HG02870 (cell line): ENCODE results near the gene PDSS1.
A peak's percentile ranks its signal among the peaks of the same experiment; 100 is the strongest.
"Not testable (repeated sequence)": the region's sequence is repeated elsewhere in the genome, so short reads cannot be mapped to it uniquely, and the experiment has no call there.

Experiments used
- ATAC-seq: cut with Tn5 transposase; IDR thresholded peaks from one replicate; pipeline ENCODE4 v1.9.1; 2021; ENCODE audit warnings: mild to moderate bottlenecking, moderate library complexity; ENCODE audit not compliant: unreplicated experiment

PDSS1 gene

DNA sequence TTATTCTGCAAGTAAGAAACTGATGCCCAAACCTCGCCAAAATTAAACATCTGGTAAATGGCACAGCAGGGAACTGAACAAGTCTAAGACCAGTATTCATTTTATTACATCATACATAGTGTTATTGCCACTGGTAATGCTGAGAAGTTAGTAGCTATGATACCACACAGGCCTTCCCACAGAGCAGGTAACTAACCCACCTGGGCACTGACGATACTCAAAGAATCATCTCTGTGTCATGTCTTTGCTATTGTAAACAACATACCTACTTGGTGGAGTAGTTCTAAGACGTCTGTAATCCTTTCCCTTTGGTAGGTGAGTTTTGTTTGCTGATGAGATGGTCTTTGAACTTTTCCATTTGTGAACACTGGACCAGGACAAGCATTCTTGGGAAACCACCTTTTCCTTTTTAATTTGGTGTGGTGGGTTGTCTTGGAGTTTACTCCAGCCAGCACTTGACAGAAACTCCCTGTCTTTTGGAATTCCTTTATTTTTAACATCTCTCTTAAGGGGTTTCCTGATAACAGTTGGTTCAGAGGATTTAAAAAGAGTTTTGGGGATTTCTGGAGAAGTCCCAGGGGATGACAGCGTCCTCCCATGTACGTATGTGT is 40.9 kb downstream of the PDSS1 start:
- no peak for ATAC-seq

DNA sequence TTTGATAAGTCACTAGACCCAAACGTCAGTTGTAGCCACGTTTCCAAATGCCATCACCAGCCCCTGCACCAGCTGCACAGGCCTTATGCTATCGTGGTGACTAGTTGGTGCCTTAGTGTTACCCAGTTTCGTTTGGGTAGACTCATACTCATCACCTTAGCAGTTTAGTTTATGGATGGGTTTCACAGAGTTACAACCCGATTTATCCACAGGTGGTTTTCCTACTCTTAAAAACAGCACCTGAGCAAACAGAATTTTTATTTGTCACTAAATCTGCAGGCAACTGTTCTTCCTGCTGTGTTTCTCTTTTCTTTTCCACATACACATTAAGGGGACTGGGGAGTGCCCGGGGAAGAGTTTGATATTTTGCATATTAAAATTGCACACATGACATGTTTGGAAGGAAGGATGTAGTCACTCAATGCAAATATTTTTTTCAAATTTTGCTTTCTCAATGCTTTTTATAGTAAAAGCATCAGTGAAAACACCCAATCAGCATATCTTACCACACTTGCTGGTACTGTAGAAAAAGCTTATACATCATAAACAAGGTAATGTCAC is 41.6 kb downstream of the PDSS1 start:
- ATAC-seq: no peak

DNA sequence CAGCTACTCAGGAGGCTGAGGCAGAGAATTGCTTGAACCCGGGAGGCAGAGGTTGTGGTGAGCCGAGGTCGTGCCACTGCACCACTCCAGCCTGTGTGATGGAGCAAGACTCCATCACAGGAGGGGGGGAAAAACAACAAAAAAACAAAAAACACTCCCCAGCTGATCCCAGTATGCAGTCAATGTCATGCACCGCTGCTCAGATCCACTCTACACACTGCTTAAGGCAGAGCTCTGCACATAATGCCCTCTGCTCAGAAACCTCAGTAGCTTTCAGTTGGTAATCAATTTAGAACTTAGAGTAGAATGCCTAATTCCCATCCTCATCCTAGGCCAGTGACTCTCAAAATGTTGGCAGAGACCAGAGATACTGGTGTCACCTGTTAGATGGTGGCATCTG is 43.9 kb downstream of the PDSS1 start:
- no peak for ATAC-seq

DNA sequence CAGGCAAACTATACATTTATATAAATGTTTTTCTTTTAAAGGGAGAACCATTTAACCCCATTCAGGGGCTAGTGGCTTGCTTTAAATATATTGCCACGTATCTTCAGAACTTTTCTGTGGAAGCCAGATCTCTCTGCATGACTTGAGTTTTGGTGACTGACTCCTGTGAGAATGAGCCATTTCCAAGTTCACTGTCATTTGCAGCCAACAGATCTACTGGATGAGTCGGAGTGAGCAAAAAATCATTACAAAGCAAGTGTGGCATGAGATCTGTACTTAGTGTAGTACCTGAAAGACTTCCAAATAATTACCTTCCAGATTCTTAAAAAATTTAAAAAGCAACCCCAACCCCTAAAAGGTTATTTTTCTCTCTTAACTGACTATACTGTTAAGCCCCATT is 45.6 kb downstream of the PDSS1 start:
- ATAC-seq: no peak

DNA sequence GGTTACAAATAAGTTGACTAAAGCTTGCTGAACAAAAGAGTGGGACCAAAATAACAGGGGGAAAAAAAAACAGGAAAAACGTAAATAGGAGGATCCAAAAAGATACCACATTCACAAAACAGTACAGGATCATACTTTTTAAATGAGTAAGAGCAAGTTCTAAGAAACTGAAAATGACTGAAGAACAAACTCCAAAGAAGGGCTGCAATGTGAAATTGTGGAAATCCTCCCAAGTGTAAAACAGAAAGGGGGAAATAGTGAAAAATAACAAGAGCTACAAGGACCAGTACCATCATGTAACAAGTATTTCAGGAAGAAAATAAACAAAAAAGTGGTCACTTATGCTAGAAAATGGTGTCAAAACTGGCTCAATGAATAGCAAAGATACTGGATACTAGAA is 46.3 kb downstream of the PDSS1 start:
- no peak for ATAC-seq

DNA sequence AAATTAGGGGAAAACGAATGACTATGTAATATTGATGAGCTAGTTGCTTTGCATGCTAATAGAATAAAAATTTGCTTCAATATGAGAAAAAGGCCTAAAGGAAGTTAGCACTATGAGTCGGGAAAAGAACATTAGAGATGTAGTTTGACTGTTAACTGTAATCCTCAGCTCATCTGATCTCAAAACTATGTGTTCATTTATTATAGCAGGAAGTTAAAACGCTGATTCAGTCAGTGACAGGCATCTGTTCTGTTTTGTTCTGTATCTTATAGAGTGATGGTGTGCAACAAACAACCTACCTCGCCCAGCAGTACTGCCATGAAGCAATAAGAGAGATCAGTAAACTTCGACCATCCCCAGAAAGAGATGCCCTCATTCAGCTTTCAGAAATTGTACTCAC is 48.6 kb downstream of the PDSS1 start:
- ATAC-seq: no peak

DNA sequence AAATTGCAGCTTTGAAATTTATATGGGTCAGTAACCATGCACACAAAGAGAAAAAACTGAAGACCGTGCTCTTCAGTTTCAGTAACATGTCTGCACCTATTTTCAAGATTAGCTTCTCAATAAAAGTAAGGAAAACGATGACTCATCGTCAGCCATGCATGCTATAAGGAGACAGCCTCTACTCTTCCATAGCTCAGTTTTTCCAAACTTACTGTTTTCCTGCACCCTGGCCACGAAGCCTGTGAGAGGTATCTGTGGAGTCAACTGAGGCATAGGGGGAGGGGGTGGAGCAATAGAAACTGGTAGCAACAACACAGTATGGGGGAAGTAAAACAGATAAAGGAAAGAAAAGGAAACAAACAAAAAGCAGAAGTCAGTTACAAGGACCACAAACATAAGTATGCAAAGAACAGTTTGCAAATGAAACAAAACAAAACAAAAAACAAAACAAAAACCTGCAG is 58.0 kb downstream of the PDSS1 start:
- ATAC-seq: peak; percentile 90

DNA sequence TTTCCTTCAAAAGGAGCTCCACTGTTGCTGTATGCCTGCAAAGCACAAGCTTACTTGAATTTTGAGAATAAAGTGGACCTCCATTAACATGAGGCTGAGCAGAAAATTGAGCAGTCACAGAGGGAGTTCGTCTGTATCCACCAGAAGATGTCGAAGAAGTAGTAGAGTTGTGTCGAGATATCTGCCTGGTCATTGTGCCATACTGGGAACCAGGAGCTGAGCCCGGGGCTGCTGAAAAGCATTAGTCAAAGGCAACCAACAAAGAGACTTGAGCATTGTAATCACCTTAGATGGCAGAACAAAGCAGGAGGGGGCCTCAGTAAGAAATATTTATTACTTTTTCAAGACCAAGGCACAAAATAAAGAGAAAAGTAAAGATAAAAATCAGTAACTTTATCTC is 61.5 kb downstream of the PDSS1 start:
- no peak for ATAC-seq

DNA sequence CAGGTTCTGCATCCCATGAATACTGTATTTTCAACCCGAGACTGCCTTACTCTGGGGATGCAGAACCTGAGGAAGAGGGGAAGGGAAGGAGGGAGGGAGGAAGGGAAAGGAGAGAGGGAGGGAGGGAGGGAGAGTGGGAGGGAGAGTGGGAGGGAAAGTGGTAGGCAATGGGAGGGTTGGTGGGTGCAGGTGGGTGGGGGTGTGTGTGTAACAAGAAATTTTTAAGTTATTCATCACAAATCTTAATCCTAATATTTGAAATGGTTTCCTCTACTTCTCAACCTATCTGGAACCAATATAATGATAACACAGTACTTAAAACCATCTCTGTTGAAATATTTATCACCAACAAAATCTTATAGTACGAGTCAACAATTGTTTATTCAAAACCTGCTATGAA is 68.0 kb downstream of the PDSS1 start:
- no peak for ATAC-seq

DNA sequence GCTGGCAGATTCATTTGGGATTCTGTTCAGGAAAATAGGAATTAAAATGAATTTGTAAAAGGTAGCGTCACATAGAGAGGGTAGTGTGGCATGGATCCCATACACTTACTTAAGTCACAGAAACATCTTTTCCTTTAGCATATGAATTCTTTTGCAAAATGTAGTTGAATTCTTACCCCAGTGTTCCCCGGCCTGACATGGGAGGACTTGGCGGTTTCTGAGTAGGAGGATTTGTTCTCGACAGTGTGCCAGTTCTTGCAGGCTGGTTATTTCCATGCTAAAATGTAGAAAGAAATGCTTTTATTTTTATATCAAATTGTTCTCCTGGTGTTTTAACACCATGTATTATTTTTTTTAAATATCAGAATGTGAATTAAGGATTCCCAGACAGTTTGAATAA is 72.6 kb downstream of the PDSS1 start:
- no peak for ATAC-seq

DNA sequence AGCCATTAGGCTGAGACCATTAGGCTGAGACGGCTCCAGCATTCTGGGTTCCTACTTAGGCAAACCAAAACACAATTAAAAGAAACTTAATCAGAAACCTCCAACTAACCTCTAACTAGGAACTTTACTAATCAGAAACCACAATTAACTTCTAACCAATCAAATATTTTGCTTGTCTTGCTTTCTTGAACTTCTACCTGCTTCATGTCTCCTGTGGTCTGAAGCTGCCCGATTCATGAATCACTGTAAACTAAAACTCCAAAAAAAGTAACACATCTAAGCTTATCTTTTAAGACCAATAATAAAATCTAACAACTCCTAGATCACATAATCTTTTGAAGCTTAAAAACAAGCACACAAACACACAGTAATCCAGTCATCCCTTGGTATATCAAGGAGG is 76.1 kb downstream of the PDSS1 start:
- ATAC-seq: no peak

DNA sequence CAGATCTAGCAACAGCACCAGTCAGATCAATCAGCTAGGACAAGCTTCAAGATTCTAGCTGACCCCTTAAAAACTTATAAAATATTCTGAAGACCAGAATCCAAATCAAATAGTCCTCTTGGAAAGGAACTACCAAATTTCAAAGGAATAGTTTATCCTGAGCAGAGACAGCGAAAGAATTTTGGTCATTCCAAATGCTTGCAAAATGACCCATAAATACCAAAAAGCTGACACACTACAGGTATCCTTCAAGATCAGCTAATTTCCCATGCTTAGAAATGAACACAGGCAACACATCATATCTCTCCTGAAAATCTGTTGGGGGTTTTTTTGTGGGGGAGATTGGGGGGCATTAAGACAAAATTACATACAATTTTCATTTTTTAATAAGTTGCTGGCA is 78.8 kb downstream of the PDSS1 start:
- ATAC-seq: no peak

DNA sequence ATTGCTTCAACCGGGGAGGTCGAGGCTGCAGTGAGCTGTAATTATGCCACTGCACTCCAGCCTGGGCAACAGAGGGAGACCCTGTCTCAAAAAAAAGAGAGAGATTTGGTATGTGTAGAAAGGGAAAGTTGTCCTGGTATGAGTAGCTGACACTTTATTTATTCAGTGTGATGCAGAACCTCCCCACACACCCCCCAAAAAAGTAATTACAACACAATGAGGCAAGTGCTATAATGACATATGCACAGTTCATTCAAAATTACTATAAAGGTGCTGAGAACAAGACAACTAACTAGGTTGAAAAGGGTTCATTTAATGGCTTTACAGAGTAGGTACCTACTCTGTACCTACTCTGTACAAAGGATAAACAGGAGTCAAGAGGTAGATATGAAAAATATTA is 80.2 kb downstream of the PDSS1 start:
- ATAC-seq: no peak

DNA sequence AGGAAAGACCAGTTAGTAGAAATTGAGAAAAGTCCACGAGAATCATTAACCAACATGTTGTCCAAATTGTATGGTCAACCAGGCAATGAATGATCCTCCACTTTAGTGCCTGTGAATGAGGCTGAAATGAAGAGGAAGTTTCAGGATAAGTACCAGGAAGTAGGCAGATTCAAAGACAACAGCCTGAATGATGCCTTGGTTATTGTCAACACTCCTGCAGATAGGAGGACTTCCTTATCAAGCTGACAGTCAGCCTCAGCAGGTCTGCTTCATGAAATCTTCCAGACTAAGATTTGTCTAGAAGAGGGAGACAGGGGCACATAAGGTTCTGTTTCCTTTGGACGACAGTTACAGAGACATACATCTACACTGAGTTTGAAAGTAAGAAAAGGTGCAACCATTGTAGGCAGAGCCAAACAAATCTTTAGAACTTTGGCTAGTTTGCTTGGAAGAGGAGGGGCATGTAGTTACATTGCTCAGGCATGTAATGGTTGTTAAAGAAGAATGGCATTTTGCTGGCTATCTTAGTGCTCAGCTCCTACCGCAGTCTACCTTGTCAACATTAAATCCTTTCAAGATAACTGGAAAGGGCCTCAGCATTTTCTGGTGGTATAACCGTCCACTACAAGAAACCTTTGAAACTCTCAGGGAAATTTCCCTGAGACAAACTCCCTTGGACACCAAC is 81.8 kb downstream of the PDSS1 start:
- ATAC-seq: no peak

DNA sequence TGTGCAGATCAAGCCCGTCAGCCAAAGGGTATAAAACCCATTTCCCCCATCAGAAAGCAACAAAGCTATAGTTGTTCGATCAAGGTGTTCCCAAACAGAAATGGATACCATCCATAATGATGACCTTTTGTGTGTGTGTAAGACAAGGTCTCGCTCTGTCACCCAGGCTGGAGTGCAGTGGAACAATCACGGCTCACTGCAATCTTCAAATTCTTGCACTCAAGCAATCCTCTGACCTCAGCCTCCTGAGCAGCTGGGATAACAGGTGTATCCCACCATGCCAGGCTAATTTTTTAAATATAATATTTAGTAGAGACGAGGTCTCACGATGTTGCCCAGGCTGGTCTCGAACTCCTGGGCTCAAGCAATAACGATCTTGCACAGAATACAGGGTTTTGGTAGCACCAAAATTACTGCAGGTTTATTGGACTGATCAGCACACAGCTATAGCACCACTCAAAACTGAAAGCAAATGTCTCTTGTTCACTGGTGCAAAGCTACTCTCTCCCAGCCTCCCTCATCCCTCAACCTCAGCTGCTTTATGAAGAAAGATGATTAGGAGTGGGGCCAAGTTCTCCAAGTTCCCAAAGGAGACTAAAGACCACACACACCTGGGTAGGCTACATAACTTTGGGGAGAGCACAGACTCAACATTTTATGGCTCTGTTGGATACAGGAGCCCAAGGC is 82.7 kb downstream of the PDSS1 start:
- peak; percentile 26 for ATAC-seq

DNA sequence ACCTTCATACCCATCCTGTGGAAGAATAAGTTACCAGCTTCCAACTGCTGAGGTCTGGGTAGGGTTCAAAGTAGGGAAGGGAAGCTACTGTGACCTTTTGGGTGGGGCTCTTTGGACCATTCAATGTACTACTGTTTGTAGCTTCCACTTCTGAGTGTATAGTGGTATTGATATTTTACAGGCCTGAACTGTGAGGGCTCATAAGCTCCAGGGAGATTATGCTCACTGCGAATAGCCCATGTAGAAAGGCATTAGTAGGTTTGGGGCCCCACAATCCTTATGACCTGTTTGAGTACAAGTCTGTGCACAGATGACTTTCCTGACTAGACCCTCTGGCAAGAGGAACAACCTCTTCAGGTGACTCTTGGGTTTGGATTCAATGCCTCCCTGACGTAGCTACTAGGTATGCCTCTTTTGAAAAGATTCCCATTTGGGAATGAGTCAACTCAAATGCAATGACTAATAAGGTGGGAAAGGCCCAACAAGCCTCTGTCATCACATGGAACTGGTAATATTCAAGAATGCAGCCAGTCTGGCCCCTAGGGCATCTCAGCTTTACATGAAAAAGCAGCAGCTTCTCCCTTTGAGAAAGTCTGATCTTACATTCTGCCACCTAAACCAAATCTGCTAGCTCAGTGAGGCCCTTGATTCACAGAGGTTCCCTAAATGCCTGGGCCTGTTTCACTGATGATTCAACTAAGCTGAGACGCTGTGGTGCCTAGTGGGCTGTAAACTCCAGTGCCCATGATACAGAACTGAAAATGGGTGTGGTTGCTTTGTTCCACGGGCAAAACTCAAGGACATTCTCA is 83.5 kb downstream of the PDSS1 start:
- peak; percentile 60 for ATAC-seq

DNA sequence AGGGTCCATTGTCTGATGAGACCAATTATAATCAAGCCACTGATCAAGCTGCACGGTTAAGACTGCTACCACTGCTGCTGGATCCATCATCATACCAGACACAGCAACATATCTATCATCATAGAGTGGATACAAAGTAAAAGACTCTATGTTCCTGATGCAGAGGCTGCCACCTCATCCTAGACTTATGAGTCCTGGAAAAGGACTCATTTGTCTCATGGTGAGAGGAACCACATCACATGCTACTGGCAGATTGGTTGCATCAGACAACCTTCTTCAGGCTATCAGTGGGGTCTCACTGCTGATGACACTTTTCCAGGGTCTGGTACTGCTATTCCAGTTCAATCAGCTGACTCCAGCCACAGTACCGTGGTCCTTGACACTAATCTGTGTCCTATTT is 84.3 kb downstream of the PDSS1 start:
- ATAC-seq: peak; percentile 4

DNA sequence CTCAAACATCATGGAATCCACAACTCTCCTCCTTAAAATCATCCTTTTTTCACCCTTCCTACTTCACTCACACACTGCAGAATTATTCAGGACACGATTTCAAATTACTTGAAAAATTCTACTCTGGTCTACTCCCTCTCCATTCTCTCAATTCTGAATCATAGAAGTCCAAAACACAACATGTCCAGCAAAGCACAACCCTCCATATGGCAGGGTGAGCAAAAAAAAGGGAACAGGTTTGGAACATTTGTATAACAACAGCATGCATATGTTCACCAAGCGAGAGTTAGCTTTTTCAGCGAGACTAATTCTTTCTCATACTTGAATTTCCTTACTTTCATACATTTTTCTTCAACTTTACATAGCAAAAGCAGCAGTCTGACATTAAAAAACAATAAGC is 89.9 kb downstream of the PDSS1 start:
- ATAC-seq: no peak

DNA sequence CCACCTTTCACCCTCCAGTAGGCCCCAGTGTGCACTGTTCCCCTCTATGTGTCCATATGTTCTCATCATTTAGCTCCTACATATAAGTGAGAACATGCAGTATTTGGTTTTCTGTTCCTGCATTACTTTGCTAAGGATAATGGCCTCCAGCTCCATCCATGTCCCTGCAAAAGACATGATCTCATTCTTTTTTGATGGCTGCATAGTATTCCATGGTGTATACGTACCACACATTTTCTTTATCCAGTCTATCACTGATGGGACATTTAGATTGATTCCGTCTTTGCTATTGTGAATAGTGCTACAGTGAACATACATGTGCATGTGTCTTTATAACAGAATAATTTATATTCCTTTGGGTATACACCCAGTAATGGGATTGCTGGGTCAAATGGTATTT is 92.3 kb downstream of the PDSS1 start:
- ATAC-seq: not testable (repeated sequence)

DNA sequence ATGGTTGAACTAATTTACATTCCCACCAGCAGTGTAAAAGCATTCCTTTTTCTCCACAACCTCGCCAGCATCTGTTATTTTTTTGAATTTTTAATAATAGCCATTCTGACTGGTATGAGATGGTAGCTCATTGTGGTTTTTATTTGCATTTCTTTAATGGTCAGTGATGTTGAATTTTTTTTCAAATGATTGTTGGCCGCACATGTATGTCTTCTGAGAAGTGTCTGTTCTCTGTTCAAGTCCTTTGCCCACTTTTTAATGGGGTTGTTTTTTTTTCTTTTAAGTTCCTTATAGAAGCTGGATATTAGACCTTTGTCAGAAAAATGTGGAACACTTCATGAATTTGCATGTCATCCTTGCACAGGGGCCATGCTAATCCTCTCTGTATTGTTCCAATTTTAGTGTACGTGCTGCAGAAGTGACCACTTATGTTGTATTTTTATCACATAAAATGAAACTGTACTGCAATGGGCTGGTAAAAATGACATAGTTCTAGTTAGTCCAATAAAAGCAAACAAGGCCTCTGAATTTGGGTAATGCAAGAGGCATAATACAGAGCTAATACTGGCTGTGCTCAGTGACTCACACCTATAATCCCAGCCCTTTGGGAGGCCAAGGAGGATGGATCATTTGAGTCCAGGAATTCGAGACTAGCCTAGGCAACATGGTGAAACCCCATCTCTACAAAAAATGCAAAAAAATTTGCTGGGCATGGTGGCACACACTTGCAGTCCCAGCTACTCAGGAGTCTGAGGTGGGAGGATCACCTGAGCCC is 92.9 kb downstream of the PDSS1 start:
- no peak for ATAC-seq
